SKM-1 treated with dmso at 0.1 percent for 144 hours (cell line): ENCODE results near the gene CDC14A.

Experiments used
- DNase-seq: peaks from one replicate; lab custom pipeline; 2025; ENCODE audit not compliant: unreplicated experiment; lab: John Stamatoyannopoulos, UW

CDC14A gene

GRCh38 chr1:100441146-100441545, 88.8 kb downstream of the CDC14A start:
- no peak for DNase-seq

DNA sequence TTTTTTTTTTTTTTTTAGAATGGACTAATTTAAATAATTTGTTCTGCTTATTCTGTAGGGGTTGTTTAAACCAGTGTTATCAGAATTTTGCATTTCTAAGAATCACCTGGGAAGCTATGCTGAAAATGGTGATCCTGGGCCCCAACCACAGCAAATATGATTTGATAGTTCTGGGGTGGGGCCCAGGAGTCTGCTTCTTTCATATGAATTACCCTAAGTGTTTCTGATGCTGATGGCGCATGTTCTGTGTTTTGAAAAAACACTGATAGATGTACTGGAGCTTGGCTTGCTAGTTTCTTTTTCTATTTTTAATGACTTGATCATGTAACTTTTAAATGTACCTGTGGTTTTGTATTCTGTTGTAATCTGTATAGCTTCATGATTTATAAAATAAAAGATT, 89.3 kb downstream of the CDC14A start:
- no peak for DNase-seq

- DNase-seq: no peak
These were observed 91.7 kb downstream of the CDC14A start for GRCh38 chr1:100443811-100444571.

DNA sequence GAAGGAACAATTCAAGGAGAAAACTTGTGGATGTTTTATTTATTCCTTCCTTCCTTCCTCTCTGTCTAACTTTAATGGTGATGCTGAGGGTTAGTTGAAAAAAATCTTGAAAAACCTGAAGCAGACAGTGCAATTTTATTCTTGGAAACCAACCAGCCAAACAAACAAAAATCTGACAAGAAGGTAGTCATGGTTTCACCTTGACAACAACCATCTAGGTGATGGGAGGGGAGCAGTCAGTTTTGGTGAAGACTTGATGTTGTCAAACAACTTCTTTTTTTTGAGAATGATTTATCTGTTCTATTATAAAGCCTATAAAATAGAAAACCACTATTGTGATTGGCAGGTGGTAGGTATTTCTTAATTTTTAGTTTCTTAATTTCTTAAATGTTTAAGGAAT, 93.3 kb downstream of the CDC14A start:
- DNase-seq: no peak

- DNase-seq: no peak
These were observed 96.1 kb downstream of the CDC14A start for GRCh38 chr1:100448366-100448765.

- no peak for DNase-seq
These were observed 97.2 kb downstream of the CDC14A start for GRCh38 chr1:100449477-100449876.

DNA sequence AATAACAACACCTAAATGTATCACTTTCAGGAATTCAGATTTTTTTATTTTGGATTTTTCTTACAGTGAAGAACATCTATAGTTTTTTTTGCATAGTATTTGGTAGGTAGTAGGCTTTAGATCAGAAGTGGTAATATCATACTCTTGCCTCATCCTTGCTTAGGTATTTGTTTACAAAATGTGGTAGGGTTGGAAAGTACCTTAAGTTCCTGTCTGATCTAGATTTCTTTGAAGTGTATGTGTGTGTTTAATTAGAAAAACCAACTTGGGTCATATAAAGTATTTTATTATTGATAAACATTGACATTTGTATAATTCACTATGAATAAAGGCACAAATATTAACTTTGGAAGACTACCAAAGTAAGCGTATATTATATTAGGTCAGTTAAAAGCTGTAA, 100.3 kb downstream of the CDC14A start:
- DNase-seq: no peak

- peak; percentile 31 for DNase-seq
These were observed 103.3 kb downstream of the CDC14A start for GRCh38 chr1:100455478-100456072.

DNA sequence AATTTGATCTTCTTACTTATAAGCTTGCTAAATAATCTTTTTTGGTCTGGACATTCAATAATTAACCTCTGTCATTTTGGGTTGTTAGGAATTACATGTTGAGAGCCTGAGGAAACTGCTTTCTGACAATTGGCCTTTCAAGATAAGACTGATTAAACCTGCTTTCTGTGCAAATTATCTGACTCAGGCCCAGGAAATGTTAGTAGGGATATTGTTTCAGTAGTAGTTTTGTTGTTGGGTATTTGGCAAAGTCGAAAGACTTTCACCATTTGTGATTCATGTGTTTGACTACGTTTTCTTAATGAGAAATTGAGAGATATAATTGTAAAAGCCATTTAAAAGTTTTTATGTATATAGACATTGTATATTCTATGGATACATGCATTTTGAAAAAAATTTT, 104.6 kb downstream of the CDC14A start:
- DNase-seq: no peak

GRCh38 chr1:100457683-100458082, 105.4 kb downstream of the CDC14A start:
- no peak for DNase-seq

GRCh38 chr1:100458661-100459357, 106.5 kb downstream of the CDC14A start:
- DNase-seq: no peak

DNA sequence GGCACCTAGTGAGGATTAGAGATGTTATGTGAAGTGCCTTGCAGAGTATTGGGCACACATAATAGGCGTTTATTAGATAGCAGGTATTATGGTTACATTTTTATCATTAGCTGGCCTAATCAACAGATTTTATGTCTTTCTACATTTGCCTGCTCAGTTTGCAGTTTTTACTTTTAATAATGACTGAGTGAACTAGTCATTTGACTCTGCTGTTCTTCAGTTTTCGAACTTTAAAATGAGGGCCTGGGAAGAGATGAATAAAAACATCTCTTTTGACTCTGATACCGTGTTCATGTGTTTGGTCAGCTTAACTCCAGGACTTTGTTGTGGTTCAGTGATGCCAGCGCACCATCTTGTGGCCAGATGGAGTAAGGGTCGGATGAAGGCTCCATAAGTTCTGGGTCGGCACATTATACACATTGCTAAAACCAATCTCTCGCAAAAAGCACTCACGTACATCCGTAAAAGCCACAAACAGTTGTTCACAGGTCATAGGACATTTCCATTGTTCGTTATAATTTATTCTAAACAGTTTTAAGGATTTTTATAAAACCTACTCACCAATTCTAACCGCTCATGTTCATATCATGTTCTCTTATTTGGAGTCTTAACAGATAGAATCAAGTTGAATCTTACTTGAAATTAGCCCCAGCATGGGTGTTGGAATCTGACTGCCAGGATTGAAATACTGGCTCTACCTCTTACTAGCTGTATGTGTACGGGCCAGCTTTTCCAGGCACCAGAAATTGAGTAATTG, 107.2 kb downstream of the CDC14A start:
- peak; percentile 63 for DNase-seq

- DNase-seq: no peak
These were observed 108.9 kb downstream of the CDC14A start for GRCh38 chr1:100461222-100461621.

DNA sequence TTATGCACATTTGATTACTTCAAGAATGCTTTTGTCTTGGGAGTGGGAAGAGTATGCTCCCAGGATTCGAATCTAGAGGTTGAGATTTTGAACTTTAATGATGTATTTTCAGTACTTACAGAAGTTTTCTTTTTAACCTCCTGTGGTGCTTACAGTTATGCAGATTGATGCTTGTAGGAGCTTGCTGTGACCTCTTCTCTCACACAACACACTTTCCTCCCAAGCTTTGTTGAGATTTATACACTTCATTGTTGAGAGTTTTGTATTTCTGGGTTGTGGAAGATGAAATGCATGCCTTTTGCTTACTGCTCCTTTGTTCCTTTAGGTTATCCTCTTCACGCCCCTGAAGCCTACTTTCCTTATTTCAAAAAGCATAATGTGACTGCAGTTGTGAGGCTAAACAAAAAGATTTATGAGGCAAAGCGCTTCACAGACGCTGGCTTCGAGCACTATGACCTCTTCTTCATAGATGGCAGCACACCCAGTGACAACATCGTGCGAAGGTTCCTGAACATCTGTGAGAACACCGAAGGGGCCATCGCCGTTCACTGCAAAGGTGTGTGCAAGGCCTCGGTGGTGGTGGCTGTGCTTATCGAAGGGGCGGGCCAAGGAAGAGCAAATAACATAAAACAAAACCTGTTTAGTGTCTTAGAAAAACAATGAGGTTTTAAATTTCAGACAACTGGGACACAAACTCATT, 110.2 kb downstream of the CDC14A start:
- DNase-seq: no peak

DNA sequence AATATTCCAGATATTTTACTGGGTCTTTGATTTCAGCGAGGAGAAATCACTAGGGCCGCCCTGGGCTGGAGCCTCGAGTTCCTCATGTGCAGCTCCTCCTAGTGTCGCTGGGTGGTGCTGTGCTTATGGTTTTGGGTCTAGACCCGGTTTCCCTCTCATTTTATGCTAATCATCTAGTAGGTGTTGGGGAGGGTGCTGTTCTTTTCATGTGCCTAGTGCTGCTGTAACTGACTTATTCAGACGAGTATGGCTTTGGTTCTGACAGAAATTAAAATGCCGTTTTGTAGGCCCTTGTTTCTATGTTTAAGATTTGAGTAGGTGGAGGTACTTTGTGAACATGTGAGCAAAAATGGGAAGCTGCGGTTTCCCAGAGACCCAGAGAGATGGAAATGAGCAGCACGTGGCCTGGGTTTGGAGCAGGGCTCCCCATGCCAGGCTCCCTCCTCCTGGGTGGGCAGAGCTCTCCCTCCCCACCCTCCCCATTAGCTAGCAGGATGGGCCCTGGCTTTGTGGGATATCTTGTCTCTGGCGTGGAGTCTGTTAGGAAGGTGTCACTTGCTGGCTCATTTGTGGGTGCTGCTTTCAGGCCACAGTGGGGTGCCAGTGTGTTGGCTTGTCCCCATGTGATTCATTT, 111.6 kb downstream of the CDC14A start:
- peak; percentile 84 for DNase-seq

- no peak for DNase-seq
These were observed 117.3 kb downstream of the CDC14A start for GRCh38 chr1:100469578-100469977.

GRCh38 chr1:100474834-100475233, 122.5 kb downstream of the CDC14A start:
- no peak for DNase-seq

- DNase-seq: no peak
These were observed 124.5 kb downstream of the CDC14A start for GRCh38 chr1:100476735-100477290.

GRCh38 chr1:100478816-100479215, 126.5 kb downstream of the CDC14A start:
- no peak for DNase-seq
